GM21515 (cell line): ENCODE data around the gene MED22.
"Not testable (repeated sequence)": the region's sequence is repeated elsewhere in the genome, so short reads cannot be mapped to it uniquely, and the experiment has no call there.

Experiments
- ATAC-seq: cut with Tn5 transposase; IDR thresholded peaks from one replicate; pipeline ENCODE4 v1.9.1; 2021; ENCODE audit not compliant: unreplicated experiment

Gene MED22

DNA sequence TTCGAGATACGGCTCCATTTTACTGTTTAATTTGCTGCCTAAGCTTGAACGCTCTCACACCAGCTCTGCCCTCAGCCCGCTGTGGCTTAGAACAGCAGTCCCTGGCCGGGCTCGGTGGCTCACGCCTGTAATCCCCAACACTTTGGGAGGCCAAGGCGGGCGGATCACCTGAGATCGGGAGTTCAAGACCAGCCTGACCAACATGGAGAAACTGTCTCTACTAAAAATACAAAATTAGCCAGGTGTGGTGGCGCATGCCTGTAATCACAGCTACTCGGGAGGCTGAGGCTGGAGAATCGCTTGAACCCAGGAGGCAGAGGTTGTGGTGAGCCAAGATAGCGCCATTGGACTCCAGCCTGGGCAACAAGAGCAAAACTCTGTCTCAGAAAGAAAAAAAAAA, 29.3 kb upstream of the MED22 start:
- ATAC-seq: not testable (repeated sequence)

DNA sequence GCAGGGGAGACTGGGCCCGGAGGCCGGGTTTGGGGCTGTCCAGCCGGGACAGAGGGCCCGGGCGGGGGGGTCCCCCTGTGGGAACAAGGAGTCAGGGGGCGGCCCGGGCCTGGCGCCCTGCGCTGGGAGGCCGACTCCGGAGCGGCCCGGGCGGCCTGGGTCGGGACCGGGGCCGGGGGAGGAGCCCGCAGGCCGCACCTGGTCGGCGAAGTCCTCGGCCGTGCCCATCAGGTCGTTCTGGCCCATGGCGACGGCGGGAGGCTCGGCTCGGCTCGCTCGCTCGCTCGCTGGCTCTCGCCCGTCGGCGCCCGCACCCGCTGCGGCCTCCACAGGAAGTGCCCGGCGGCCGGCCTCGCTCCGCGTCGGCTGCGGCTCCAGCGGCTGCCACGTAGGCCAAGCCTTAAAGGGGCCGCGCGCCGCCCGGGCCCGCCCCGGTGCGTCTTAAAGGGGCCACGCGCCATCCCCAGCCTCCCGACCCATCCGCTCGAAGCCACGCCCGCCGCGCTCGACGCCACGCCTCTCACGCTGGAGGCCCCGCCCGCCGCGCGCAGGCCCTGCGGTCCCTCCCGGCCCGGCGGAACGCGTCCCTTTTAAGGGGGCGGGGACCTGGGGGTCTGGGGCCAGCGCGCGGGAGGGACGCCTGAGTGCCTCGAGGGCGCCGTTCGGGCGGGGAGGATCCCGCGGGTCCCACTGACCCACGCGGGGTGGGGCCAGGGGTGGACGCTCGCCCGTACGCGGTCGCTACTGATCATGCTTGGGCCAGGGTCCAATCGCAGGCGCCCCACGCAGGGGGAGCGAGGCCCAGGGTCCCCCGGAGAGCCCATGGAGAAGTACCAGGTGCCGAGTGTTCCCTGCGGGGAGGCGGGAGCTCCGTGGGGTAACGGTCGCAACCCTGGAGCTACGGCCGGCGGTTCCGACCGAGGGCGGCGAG, 28.1 kb upstream of the MED22 start, which contains the start of the genes STKLD1 and SURF4:
Gene STKLD1, plus strand, starts transcription at position 643 of the 931 bp plus-strand sequence. Its CDS starts 108 bp downstream, at position 751.
Gene SURF4, minus strand, starts transcription at position 337 of the 931 bp plus-strand sequence. Its CDS starts 91 bp downstream, at position 246.
- ATAC-seq: peak; percentile 88

DNA sequence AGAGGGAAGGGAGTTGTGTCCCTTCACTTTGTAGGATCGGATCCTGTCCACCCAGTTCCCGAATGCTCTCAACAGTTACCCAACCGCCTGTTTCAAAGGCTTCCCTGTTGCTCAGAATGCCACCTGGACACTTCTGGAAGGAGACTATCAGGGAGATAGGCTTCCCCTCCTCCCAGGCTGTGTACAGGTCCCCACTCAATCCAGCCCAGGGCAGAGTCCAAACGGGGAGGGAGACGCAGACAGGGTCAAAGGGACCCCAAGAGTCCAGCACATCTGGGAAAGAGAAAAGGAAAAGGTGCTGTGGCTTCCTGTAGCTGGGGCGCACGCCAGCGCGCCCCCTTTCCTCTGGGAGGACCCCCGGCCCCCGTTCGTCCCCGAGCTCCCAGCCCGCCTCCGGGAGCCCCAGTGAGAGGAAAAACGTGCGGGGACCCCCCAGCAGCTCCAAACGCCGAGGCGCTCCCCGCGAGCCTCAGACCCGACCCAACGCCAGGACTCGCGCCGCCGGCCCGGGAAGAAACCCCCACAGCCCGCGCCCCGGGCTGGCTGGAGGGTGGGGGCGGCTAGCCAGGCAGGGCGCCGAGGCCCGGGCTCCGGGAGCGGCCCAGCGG, 27.3 kb upstream of the MED22 start:
- peak; percentile 12 for ATAC-seq

DNA sequence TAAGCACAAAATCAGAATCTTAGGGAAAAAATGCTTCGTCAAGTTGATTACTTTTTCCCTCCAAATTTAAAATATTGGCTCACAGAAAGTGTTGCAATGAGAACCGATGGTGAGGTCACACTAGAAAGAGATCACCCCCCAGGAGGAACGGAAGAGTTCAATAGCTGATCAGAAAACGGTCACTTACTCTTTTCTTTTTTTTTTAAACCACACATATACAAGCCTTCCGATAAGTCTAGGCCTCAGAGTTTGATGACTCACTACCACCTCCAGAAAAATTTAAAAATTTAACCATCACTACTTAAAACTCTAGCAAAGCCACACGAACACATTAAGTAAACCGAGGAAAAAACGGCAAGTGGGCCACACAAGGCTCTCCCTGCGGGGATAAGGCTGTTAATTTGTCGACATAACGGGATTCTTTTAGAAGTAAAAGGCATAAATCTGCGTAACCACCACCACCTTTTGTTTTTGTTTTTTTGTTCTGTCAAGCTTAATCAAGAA, 26.7 kb upstream of the MED22 start:
- no peak for ATAC-seq

- ATAC-seq: no peak
These were observed 24.2 kb upstream of the MED22 start for GRCh38 chr9:133372144-133372543.

DNA sequence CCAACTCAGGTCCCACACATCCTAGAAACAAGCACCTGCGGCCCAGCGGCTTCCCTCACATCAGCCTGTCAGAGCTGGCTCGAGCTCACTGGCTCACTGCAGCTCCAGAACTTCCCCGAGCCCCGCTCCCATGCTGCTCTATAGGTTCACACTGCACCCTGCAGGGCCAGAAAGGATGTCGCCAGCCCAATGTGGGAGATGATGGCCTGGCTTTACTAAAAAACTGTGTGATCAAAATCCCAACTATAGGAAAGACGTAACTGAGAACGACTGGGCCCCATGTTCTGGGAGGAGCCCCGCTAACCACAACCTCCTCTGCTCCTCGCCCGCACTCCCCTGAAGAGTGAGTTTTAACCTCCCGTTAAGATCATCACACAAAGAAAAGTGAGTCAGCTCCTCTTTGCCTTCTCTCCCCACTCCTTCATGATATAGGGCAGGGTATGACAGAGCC, 23.4 kb upstream of the MED22 start:
- no peak for ATAC-seq

GRCh38 chr9:133370685-133371084, 22.8 kb upstream of the MED22 start:
- no peak for ATAC-seq

GRCh38 chr9:133369933-133370332, 22.0 kb upstream of the MED22 start:
- no peak for ATAC-seq

- no peak for ATAC-seq
These were observed 21.5 kb upstream of the MED22 start for GRCh38 chr9:133369422-133369821.

GRCh38 chr9:133368249-133368881, 20.4 kb upstream of the MED22 start:
- ATAC-seq: no peak

DNA sequence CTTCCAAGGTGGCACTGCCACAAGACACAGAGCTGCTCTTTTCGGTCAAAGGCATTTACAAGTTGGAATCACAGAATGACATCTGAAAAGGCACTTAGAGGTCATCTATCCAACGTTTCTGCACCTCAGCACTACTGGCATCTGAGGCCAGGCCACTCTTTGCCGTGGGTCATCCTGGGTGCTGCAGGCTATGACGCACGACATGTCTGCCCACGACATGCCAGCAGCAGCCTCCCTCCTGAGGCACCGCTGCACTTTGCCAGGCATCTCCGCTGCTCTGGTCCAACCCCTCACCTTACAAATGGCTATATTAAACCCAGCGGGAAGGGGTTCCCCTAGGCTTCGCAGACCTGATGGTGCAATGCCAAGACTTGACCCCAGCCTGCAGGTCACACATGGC, 19.8 kb upstream of the MED22 start:
- no peak for ATAC-seq

- no peak for ATAC-seq
These were observed 19.3 kb upstream of the MED22 start for GRCh38 chr9:133367221-133367620.

DNA sequence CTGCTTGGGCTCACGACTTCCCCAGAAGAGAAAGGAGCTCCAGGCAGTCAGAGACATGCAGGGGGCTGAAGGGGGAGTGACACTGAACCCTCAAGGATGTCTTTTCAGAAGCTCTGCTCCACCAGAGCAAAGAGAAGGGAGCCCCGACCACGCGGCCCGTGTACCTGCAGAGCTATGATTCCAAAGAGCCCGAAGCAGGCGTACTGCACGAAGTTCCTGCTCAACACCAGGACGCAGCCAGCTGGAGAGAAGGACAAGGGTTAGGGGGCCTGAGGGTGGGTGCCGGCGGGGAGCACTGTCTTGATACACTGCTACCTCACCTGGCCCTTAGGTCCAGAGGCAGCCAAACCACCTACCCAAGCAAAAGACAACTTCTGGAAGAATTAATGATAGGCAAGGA, 18.5 kb upstream of the MED22 start:
- ATAC-seq: no peak

DNA sequence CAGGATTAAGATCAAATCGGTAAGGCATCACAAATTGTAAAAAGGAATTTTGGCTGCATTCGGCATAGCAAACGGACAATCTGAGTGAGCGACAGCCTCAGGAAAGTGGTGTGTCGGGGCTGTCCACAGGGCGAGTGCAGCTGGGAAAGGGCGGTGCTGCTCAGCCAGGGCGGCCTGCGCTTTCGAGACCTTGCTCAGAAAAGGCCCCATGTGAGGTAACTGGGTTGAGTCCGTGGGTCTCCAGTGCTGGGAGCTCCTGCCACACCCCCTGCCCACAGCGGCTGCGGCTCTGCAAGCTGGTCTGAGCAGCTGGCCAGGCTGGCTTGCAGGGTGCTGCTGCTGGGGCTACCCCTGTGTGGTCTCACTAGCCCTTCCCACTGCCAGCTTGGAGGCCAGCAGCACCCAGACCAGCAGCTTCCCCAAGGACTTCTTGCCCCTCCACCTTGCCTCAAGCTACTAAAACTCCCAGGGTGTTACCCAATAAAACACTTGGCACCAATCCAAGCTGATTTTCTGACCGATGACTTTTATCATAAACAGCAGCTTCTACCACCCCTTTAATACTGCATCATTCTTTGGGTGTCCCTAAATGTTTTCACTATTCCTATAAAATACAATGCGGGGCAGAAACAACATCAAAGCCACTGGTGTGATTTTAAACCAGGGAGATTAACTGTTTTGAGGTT, 14.6 kb upstream of the MED22 start:
- no peak for ATAC-seq

DNA sequence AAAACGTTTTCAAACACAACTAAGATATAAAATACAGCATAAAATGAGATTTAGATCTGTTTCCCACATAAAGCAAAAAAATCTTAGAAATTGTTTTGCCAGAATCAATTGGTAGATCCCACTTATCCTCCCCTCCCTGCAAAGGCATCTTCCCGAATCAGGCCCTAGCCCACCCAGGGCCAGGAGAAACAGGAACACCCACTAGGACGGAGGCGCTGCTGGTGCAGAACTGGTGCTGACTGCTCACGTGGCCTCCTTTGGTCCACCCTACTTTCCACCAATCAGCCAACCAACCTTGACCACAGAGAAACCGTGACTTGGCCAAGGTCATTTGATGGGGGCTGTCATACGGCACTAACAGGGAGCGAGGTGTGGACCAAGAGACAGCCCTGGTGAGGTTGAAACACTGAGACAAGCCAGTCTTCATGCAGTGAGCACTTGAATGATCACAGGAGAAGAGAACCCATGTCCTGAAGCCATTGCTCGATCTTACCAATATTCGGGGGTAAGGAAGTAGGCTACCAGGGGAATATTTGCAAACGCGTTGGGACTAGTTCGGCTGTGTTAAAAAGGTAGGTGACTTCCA, 13.7 kb upstream of the MED22 start:
- no peak for ATAC-seq

GRCh38 chr9:133360400-133361393, 12.8 kb upstream of the MED22 start:
- ATAC-seq: no peak

DNA sequence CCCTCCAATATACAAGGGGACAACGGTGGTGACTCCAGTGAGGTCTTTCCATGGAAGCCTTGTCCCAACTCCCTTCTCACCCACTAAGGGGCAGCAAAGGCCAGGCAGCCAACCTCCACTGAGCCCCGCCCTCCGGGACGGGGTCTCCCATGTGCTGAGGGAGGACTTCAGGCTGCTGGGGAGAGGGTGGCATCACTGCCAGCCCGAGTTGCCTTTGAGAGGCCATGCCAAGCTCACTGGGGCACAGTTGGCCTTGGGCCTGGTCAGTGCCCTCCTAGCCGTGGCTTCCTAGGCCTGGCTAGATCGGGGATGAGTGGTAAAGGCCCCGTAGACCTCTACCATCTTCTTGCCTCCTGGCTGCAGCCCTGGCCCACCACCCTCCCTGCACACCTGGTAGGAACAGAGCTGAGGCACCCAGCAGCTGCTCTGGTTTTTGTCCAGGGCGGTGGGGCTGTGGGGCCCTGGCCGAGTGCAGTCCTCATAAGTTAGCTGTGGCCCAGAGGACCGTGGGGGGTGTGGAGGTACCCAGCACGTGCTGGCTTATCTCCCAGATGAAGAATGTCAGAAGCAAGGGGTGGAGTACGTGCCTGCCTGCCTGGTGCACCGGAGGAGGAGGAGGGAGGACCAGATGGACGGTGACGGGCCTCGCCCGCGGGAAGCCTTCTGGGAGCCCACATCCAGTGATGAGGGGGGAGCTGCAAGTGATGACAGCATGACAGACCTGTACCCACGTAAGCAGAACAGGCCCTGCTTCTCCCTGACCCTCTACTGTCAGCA, 11.7 kb upstream of the MED22 start:
- no peak for ATAC-seq

- no peak for ATAC-seq
These were observed 9.7 kb upstream of the MED22 start for GRCh38 chr9:133357656-133358055.
